Lower lobe of right lung (tissue), 2 donors: ENCODE results near the gene SP100. TPM values are rescaled to one million over a fixed set of nuclear protein-coding genes. Genes with fewer than 3 reads are reported as not detected.
A peak's percentile ranks its signal among the peaks of the same experiment; 100 is the strongest.

Source experiments
- ATAC-seq, 2 donors: fragments of 200-7000 bp; cut with Tn5 transposase; one replicate each; pipeline ENCODE4 v1.9.1; 2020 to 2022; ENCODE audit warnings: mild to moderate bottlenecking in 2 of 2, moderate library complexity in 2 of 2
- DNase-seq: peaks from one replicate; pipeline ENCODE4 v3.0.0-alpha.2; 2020
- H3K27ac ChIP-seq: fragments of 200-600 bp; one replicate; pipeline ENCODE4 v1.8.0; 2022
- H3K27me3 ChIP-seq: fragments of 200-600 bp; one replicate; pipeline ENCODE4 v1.8.0; 2022; ENCODE audit warnings: low read depth
- H3K36me3 ChIP-seq: fragments of 200-600 bp; one replicate; pipeline ENCODE4 v1.8.0; 2022; ENCODE audit warnings: mild to moderate bottlenecking
- H3K4me1 ChIP-seq: fragments of 200-600 bp; one replicate; pipeline ENCODE4 v1.8.0; 2022
- H3K4me3 ChIP-seq: fragments of 200-600 bp; one replicate; pipeline ENCODE4 v1.8.0; 2022; ENCODE audit warnings: mild to moderate bottlenecking
- H3K9me3 ChIP-seq: fragments of 200-600 bp; one replicate; pipeline ENCODE4 v1.8.0; 2022
- intact Hi-C: fragments of 100-400 bp; cut with DNase I; formaldehyde crosslinking; loops from one replicate; pipeline ENCODE4 v1.11.0; 2022
- total RNA-seq: library from RNA; stranded (reverse); fragmentation: NEBNext Ultra II Directional; extraction: Animal tissue kit (Norgen Biotek cat#: 25700); gene quantifications from one replicate; pipeline ENCODE4 v1.2.1, GENCODE V29; 2021
- TF ChIP-seq, protein P1 (sequence below): fragments of 200-600 bp; IDR thresholded peaks from one replicate; pipeline ENCODE4 v1.8.0; 2022; ENCODE audit warnings: antibody characterized with exemption, mild to moderate bottlenecking
- donor health status: DM: no; HTN: yes; CAD: no; lungs with severe emphysema.

SP100 gene
- total RNA-seq, 1 donor from 2014 or later = 162 TPM

DNA sequence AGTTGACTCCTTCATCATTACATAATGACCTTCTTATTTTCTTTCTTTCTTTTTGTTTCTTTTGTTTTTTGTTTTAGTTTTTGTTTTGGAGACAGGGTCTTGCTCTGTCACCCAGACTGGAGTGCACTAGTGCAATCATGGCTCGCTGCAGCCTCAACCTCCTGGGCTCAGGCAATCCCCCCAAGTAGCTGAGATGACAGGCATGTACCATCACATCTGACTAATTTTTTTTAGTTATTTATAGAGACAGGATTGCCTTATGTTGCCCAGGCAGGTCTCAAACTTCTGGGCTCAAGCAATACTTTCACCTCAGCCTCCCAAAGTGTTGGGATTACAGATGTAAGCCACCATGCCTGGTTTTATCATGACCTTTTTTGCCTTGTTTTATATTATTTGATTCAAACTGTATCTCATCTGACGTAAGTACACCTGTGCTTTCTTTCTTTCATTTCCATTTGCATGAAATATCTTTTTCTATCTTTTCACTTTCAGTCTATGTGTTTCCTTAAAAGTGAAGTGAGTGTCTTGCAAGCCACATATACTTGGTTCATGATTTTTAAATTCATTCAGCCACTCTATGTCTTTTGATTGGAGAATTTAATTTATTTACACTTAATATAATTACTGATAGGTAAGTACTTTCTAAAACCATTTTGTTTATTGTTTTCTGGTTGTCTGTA, 39.1 kb downstream of the SP100 start:
- TF ChIP-seq, protein P1, sequence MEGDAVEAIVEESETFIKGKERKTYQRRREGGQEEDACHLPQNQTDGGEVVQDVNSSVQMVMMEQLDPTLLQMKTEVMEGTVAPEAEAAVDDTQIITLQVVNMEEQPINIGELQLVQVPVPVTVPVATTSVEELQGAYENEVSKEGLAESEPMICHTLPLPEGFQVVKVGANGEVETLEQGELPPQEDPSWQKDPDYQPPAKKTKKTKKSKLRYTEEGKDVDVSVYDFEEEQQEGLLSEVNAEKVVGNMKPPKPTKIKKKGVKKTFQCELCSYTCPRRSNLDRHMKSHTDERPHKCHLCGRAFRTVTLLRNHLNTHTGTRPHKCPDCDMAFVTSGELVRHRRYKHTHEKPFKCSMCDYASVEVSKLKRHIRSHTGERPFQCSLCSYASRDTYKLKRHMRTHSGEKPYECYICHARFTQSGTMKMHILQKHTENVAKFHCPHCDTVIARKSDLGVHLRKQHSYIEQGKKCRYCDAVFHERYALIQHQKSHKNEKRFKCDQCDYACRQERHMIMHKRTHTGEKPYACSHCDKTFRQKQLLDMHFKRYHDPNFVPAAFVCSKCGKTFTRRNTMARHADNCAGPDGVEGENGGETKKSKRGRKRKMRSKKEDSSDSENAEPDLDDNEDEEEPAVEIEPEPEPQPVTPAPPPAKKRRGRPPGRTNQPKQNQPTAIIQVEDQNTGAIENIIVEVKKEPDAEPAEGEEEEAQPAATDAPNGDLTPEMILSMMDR = no peak
- ATAC-seq (no peak), DNase-seq (no peak)
- H3K27me3 ChIP-seq = no peaks in the 10 kb centered on the region
- H3K4me1 ChIP-seq = no peaks in the 10 kb centered on the region
- H3K9me3 ChIP-seq = no peaks in the 10 kb centered on the region
- H3K27ac ChIP-seq = no peak overlapping the region
- intact Hi-C loops = no loop called here
- peaks cover 80% of the 10 kb centered on the region for H3K36me3 ChIP-seq
- H3K4me3 ChIP-seq = no peak overlapping the region

DNA sequence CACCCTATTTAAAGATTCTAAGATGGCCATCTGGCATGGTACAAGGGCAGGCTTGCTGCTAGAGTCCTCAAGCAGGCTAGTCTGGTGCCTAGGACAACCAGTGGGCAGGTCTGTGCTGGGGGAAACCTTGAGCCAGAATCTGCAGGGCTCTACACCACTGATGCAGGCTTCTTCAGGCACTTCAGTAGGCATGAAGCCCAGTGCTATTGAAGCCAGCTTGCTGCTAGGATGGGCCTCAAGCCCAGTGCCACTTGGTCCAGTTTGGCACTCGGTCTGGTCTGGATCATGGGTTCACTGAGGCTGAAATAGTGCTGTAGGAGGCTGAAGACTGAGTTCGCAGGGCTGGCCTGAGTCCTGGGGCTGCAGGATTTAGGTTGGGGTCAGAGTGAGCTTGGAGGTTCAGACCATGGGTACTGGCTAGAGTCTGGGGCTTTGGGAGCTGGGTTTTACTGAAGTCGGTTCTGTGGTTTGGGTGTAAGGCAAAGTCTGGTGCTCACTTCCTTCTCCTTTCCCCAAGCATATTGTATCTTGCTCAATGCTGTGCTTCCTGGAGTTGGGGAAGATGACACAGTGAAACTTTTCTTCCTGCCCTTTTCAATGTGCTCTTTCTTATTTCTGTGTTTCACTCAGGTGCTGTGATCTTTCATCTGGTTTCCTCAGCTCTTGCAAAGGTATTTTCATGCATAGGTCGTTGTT, 41.2 kb downstream of the SP100 start:
- no peaks in the 10 kb centered on the region for H3K9me3 ChIP-seq
- TF ChIP-seq, protein P1 = no peak
- no peaks in the 10 kb centered on the region for H3K27me3 ChIP-seq
- H3K4me3 ChIP-seq = no peak overlapping the region
- ATAC-seq = peak; percentile 71 to 90
- DNase-seq = no peak
- no peaks in the 10 kb centered on the region for H3K4me1 ChIP-seq
- peaks cover 76% of the 10 kb centered on the region for H3K36me3 ChIP-seq
- intact Hi-C loops = no loop called here
- H3K27ac ChIP-seq = peak overlapping the region; percentile 53

DNA sequence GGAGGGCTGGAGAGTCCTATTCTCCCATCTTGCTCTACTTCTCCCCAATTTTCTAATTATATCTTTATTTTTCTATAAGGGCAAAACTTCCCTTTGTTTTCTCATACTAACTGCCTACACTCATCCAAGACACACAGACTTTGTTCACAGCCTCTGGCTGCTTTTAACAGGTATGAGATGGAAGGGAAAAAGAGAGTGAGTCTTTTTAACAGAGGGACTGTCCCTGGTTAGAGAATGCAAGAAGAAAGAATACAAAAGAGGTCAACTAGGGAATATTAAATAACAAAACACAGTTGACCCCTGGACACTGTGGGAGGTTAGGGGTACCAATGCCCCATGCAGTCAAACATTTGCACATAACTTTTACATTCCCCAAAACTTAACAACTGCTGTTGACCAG, 41.8 kb downstream of the SP100 start:
- TF ChIP-seq, protein P1 = no peak
- intact Hi-C loops = no loop called here
- H3K4me1 ChIP-seq = no peaks in the 10 kb centered on the region
- no peaks in the 10 kb centered on the region for H3K27me3 ChIP-seq
- H3K4me3 ChIP-seq = no peak overlapping the region
- DNase-seq = no peak
- no peak overlapping the region for H3K27ac ChIP-seq
- H3K9me3 ChIP-seq = no peaks in the 10 kb centered on the region
- ATAC-seq = no peak
- H3K36me3 ChIP-seq = peaks cover 76% of the 10 kb centered on the region

GRCh38 chr2:230459216-230459615, 43.2 kb downstream of the SP100 start:
- TF ChIP-seq, protein P1 = no peak
- no peak for DNase-seq
- peak in 1 of 2 donors; percentile 11 for ATAC-seq
- no peaks in the 10 kb centered on the region for H3K9me3 ChIP-seq
- H3K27ac ChIP-seq = no peak overlapping the region
- H3K27me3 ChIP-seq = no peaks in the 10 kb centered on the region
- H3K36me3 ChIP-seq = peaks cover 87% of the 10 kb centered on the region
- no peak overlapping the region for H3K4me3 ChIP-seq
- intact Hi-C loops = no loop called here
- no peaks in the 10 kb centered on the region for H3K4me1 ChIP-seq

DNA sequence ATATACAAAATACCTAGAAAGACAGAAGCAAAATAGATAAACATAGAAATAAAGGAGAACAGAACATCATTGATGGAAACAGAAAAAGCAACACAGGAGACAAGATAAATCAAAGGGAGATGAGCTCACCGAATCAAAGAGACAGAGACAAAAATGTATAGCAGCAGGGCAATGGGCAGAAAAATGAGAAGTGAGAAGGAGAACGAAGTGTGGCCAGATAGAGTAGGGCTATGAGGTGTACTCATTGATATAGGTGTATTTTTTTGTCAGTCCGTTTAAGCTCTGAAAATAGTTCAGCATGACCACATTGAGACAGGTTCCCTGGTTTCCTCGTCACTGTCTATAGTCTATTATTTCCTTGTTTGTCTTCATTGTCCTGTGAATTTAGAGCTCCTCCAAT, 55.1 kb downstream of the SP100 start:
- intact Hi-C loops = no loop called here
- Histone ChIP-seq H3K36me3 (peaks cover 63% of the 10 kb centered on the region), H3K4me3 (no peak overlapping the region)

More for the DNA sequence above, 55.1 kb downstream of the SP100 start:
- TF ChIP-seq, protein P1 = no peak
- no peak overlapping the region for H3K27ac ChIP-seq
- ATAC-seq (no peak), DNase-seq (no peak)
- H3K27me3 ChIP-seq = no peaks in the 10 kb centered on the region
- H3K4me1 ChIP-seq = no peaks in the 10 kb centered on the region
- peaks cover 12% of the 10 kb centered on the region for H3K9me3 ChIP-seq
